GM15510 (cell line): ENCODE measurements around the gene JAKMIP1.

Experiments
- POLR2A ChIP-seq: IDR thresholded peaks from 3 replicates; pipeline ENCODE4 v1.6.1; 2011; ENCODE audit warnings: borderline replicate concordance; ENCODE audit not compliant: insufficient read length; ENCODE audit errors: extremely low read depth

Gene JAKMIP1

GRCh38 chr4:6119507-6120020 is 80.8 kb downstream of the JAKMIP1 start:
- no peak for TF ChIP-seq POLR2A

- TF ChIP-seq POLR2A = no peak
Observed at GRCh38 chr4:6118201-6118600, 82.1 kb downstream of the JAKMIP1 start.

DNA sequence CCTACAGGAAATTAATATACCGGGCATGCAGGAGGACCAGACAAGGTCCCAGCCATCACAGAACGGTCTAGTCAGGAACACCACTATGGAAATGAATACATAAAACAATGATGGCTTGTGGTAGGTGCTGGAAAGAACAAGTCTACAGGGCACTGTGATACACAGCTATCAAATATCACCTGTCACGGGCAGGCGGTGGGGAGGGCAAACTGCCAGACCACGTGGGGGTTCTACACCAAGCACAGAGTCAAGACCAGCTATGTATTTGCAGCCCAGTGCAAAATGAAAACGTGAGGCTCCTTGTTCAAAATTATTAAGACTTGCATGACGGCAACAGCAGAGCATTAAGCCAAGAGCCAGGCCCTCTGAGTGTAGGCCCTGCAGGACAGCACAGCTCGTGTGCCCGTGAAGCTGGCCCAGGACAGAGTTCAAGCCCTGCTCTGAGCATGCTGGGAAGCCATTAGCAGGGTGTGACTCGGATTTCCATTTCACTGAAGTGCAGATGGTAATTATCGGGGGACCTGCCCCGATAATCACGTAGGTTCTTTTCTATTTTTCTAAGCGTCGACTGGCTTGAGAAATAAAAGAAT is 83.6 kb downstream of the JAKMIP1 start:
- TF ChIP-seq POLR2A = no peak

- TF ChIP-seq POLR2A = no peak
Observed at GRCh38 chr4:6115746-6116586, 84.4 kb downstream of the JAKMIP1 start.

DNA sequence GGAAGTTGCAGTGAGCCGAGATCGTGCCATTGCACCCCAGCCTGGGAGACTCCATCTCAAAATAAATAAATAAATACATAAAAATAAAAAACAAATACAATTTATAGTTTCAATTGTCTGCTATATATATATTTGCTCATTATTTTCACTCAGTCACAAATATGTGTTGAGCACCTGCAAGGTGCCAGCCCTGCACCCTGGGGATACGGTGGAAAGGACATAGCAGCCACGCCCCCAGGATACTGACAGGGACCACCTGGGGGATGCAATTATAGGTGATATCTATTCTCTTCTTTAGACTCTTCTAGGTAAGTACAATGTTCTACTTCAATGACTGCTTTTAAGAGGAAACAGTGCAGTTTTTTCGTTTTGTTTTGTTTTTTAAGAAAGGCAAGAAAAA is 85.0 kb downstream of the JAKMIP1 start:
- no peak for TF ChIP-seq POLR2A

DNA sequence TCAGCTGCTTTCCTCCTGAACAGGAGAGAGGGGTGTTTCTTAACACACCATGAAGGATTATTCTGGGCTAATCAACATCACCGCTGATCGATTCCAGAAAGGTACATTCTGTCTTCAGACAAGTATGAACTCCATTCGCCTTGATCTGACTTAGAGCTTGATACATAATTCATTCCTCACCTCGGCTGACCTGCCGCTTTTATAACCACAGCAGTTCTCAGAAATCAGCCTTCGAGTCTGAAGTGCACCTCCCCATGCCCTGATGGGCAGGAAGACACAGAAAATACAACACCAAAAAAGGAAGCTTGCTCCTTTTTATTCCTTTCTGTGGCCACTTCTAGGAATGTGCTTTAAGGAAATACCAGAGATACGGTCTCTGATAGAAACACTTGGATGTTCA is 85.7 kb downstream of the JAKMIP1 start:
- TF ChIP-seq POLR2A = no peak

DNA sequence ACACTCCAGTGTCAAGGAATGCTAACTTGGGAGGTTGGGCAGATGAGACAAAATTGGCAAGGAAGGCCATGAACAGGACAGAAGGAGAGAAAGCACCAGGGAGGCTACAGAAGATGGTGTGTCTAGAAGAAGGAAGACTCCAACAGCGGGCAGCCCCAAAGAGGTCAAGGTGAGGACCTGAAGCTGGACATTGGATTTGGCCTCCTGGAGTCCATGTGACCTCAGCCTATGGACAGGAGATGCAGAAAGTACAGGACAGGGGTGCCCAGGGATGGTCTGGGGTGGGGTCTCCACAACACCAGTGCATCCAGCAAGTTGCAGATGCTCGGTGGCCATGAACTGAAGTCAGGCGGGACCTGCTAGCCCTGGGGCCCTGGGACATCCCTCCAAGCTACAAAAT is 86.2 kb downstream of the JAKMIP1 start:
- TF ChIP-seq POLR2A = no peak

DNA sequence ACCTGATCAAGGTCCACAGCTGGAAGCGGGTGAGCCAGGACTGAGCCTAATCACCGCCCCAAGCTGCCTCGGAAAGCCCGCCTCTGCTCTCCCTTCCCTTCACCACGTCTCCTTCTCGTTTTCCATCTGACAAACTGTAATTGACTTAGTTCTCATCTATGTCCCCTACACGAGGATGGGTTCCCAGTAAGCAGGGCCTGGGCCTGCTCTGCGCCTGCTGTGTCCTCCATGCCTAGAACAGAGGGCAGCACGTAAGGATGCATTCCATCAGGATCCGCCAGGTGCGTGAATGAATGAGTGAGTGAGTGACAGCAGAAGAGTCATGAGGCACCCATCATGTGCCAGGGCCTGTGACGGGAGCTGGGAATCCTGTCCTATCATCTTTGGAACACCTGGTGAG is 86.7 kb downstream of the JAKMIP1 start:
- TF ChIP-seq POLR2A = no peak

DNA sequence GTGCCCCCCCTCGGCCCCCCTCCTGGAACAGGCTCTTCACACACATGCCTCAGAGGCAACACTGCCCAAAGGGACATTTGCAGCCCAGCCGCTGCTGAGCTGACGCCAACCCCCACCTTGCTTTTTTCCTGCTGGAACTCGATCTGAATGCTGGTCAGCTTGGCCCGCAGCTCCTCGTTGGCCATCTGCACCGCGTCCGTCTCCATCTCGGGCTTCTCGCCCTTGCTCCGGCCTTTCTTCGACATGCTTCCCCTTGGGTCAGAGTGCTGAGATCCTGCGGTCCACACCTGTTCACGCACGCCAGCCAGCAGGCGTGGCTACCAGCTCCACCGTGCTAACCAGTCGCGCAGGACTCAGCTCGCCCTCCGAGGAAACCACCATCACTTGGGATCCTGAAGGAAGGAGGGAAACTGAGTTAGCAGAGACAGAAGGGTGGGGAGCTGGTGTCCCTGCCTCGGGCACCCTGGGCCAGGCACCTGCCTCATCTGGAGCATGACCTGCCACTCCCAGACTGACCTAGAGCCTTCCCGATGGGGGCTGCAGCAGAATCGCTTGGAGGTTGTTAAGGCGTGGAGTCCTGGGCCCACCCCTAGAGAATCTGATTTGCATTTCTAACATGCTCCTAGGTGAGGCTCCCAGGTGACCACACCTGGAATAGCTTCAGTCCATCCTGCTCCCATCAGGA is 87.6 kb downstream of the JAKMIP1 start:
- no peak for TF ChIP-seq POLR2A

GRCh38 chr4:6111354-6111960 is 88.9 kb downstream of the JAKMIP1 start:
- TF ChIP-seq POLR2A = no peak

DNA sequence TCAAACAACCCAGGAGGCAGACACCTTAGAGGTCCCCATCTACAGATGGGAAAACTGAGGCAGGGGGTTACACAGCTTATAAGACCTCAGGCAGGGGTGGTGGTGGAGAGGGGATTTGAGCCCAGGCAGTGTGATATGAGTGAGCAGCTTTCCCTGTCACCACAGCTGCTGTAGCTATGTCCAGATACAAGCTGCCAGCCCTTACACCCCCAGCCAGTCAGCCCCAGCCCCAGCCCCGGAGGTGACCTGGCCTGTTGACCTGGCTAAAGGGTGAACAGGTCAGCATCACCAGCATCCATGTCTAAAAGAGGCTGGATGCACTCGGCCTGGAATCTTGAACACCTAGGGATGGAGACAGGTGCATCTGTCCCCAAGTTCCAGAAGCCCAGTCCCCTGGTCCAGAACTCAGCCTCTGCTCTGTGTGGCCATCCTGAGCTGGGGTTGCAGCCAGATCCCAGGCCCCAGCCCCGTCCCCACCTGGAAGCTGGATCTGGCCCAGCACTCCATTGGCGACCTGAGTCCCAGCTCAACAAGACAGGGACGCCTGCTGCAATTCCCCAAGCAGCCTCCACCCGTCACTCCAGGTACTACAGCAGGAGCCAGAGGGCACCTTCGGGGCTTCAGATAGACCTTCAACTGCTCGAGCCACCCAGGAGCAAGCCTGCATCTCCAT is 89.5 kb downstream of the JAKMIP1 start:
- no peak for TF ChIP-seq POLR2A

DNA sequence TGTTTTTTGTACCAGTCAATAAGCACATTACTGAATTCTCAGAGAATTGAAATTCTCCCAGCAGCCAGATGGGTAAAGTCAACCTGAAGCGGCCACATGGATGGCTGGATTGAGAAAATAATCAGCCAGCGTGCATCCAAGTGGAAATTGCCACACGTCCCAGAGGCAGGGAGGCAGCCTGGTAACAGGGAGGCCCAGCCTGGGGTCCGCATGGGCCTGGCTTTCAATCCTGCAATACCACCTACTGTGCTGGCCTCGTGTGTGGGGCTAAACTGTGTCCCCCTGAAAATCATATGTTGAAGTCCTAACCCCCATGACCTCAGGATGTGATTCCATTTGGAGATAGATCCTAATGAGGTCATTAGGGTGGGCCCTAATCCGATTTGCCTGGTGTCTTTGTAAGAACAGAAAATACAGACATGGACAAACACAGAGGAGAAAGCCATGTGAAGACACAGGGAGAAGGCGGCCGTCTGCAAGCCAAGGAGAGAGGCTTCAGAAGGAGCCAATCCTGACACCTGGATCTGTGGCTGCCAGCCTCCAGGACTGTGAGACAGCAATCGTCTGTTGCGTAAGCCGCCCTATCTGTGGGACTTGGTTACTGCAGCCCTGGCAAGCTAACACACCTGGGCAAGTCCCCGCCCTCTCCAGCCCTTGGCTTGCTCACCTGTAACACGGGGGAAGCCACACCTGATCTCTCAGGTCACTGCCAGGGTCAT is 90.3 kb downstream of the JAKMIP1 start:
- TF ChIP-seq POLR2A = no peak

- no peak for TF ChIP-seq POLR2A
Observed at GRCh38 chr4:6107886-6108285, 92.5 kb downstream of the JAKMIP1 start.
